GM21423 (cell line): ENCODE measurements around the gene OBSCN.

Experiments used
- ATAC-seq: cut with Tn5 transposase; IDR thresholded peaks from one replicate; pipeline ENCODE4 v1.9.1; 2021; ENCODE audit warnings: mild to moderate bottlenecking, moderate library complexity; ENCODE audit not compliant: unreplicated experiment

The OBSCN gene

GRCh38 chr1:228428412-228428811 lies 220.6 kb downstream of the OBSCN start:
- no peak for ATAC-seq
